Lung (tissue), 12 donors: ENCODE data around the gene GRM5. TPM values are rescaled to one million over a fixed set of nuclear protein-coding genes. Genes with fewer than 3 reads are reported as not detected.
"Not testable (repeated sequence)": the region's sequence is repeated elsewhere in the genome, so short reads cannot be mapped to it uniquely, and the experiment has no call there.

Experiments used
- ATAC-seq: fragments of 200-7000 bp; cut with Tn5 transposase; one replicate; pipeline ENCODE4 v1.9.1; 2020; ENCODE audit warnings: moderate number of reproducible peaks; ENCODE audit not compliant: insufficient read depth, low FRiP score
- DNase-seq, 3 donors: peaks; one replicate each; pipeline ENCODE4 v3.0.0-alpha.2; 2013 to 2017
- H3K27ac ChIP-seq, 2 donors: one replicate each; pipeline ENCODE4 v1.5.1; 2013; ENCODE audit warnings: mild to moderate bottlenecking in 2 of 2, moderate library complexity in 2 of 2, control low read depth in 1 of 2, inconsistent platforms in 1 of 2, low read depth in 1 of 2, low read length in 1 of 2
- H3K27me3 ChIP-seq, 3 donors: one replicate each; pipeline ENCODE4 v1.5.1; 2013; ENCODE audit warnings: low read length in 2 of 3; ENCODE audit not compliant: control insufficient read depth in 3 of 3, insufficient read depth in 3 of 3
- H3K36me3 ChIP-seq, 4 donors: one replicate each; pipeline ENCODE4 v1.5.1; 2013; ENCODE audit warnings: low read length in 4 of 4, mild to moderate bottlenecking in 1 of 4, moderate library complexity in 1 of 4; ENCODE audit not compliant: control insufficient read depth in 4 of 4, insufficient read depth in 4 of 4
- H3K4me1 ChIP-seq, 5 donors: one replicate each; pipeline ENCODE4 v1.5.1; 2013; ENCODE audit warnings: low read length in 5 of 5, mild to moderate bottlenecking in 2 of 5, moderate library complexity in 1 of 5; ENCODE audit not compliant: control insufficient read depth in 5 of 5, insufficient read depth in 5 of 5
- H3K4me3 ChIP-seq: one replicate; pipeline ENCODE4 v1.5.1; 2013; ENCODE audit warnings: mild to moderate bottlenecking, control low read depth, moderate library complexity
- H3K9ac ChIP-seq, 2 donors: one replicate each; pipeline ENCODE4 v1.5.1; 2013; ENCODE audit warnings: low read length in 2 of 2, control low read depth in 1 of 2; ENCODE audit not compliant: insufficient read depth in 1 of 2
- H3K9me3 ChIP-seq, 4 donors: one replicate each; pipeline ENCODE4 v1.5.1; 2013; ENCODE audit warnings: low read length in 3 of 4, mild to moderate bottlenecking in 1 of 4, moderate library complexity in 1 of 4; ENCODE audit not compliant: control insufficient read depth in 4 of 4, insufficient read depth in 3 of 4
- CTCF ChIP-seq: IDR thresholded peaks from 2 replicates; pipeline ENCODE4 v1.5.1; 2012; ENCODE audit warnings: mild to moderate bottlenecking; ENCODE audit errors: control extremely low read depth, extremely low read depth
- WGBS, 2 donors: extraction: QIAGEN DNeasy Blood & Tissue Kit; methylation state at CpG; one replicate each; pipeline ENCODE4 v1.1.7; 2013; 5-methylcytosine and 5-hydroxymethylcytosine counted together
- polyA plus RNA-seq, 2 donors: library from polyadenylated mRNA; stranded (reverse); fragments of 200-250 nt; gene quantifications; one replicate each; pipeline ENCODE4 v1.2.1, GENCODE V29; 2013
- total RNA-seq, 2 donors: library from RNA; depleted of rRNA in 1 of 2; stranded (reverse); fragments of >200 nt in 1 of 2; gene quantifications; one replicate each; pipeline ENCODE4 v1.2.1, GENCODE V29; 2014 to 2021
- donor health status: control.
- donor health status: control.
- donor health status: Bipolar disorder and iron deficiency.
- donor health status: healthy.
- donor health status: DM: yes; HTN: yes; CAD: no.

GRM5 gene
- total and polyA plus RNA-seq, 4 donors, result 0.02 to 1.2 (median 0.35) TPM

DNA sequence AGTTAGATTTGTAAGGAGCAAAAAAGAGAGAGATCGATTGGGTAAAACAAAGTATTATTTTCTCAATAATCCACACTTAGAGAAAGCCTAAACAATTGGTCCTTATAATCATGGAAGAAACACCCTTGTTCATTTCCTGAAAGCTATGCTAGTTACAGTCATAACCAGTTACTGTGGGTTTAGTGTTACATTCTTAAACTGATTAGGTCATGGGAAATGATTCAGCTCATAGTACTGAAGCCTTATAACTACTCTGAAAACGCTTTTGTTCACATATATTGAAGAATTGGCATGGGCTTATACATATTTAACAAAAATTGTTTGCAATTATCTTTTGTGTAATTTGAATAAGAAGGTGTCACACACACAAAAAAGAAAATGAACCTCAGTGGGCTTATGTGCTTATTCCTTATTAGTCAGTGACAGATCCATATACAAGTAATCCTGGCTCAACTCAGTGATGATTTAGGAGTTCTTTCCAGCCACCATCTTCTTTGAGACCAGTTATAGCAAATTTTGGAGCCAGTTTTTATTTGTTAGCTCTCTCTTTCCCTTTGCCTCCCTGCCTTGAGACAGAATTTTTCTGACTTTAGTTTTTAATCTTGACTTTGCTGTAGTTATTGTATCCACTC is 529.8 kb downstream of the GRM5 start:
- H3K9ac ChIP-seq, result no peak overlapping the region
- ATAC-seq (no peak), DNase-seq (peak in 2 of 3 donors; percentile 60 to 72)
- no peak overlapping the region for H3K4me3 ChIP-seq
- H3K27ac ChIP-seq, result no peak overlapping the region
- peaks cover 0 to 1% (median 0%) of the 10 kb centered on the region in 4 donors for H3K9me3 ChIP-seq
- 34 to 39% methylated on average over 2 of the region's 2 CpGs for WGBS, 2 donors
- H3K4me1 ChIP-seq, result peaks cover 0 to 7% (median 0%) of the 10 kb centered on the region in 5 donors
- H3K27me3 ChIP-seq, result no peaks in the 10 kb centered on the region
- no peak for TF ChIP-seq CTCF
- H3K36me3 ChIP-seq, result no peaks in the 10 kb centered on the region

DNA sequence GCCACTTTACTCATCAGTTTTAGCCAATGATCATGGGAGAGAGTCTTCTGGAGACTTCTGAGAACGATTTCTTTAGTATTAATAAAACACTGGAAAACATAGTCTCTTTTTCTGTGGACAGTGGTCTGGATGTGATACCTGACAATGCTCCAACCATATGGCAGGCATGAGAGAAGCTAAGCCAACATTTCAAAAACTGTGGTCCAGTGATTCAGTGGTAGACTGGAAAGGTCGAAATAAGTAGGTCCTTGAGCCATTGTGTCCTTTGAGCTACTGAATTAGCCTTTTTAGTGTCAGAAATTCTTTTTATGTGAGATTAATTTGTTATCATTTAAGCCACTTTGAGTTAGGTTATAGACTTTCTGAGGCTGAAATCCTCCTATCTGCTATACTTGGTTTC is 530.5 kb downstream of the GRM5 start:
- WGBS, 2 donors, result 80 to 93% methylated on average over 2 of the region's 2 CpGs
- no peak overlapping the region for H3K27ac ChIP-seq
- TF ChIP-seq CTCF, result no peak
- no peaks in the 10 kb centered on the region for H3K36me3 ChIP-seq
- H3K4me1 ChIP-seq, result peaks cover 0 to 7% (median 0%) of the 10 kb centered on the region in 5 donors
- DNase-seq (no peak), ATAC-seq (no peak)
- H3K27me3 ChIP-seq, result no peaks in the 10 kb centered on the region
- no peak overlapping the region for H3K9ac ChIP-seq
- no peak overlapping the region for H3K4me3 ChIP-seq
- H3K9me3 ChIP-seq, result peaks cover 0 to 1% (median 0%) of the 10 kb centered on the region in 4 donors

DNA sequence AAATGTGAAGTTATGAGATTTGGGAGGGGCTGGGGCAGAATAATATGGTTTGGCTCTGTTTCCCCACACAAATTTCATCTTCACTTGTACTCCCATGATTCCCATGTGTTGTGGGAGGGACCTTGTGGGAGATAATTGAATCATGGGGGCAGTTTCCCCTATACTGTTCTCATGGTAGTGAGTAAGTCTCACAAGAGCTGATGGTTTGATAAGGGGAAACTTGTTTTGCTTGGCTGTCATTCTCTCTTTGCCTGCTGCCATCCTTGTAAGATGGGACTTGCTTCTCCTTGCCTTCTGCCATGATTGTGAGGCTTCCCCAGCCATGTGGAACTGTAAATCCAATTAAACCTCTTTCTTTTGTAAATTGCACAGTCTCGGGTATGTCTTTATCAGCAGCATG is 531.1 kb downstream of the GRM5 start:
- not testable (repeated sequence) for H3K9me3 ChIP-seq, H3K27me3 ChIP-seq, H3K4me1 ChIP-seq, ATAC-seq, H3K36me3 ChIP-seq, H3K27ac ChIP-seq, H3K9ac ChIP-seq, H3K4me3 ChIP-seq, DNase-seq
- 96 to 98% methylated on average over 1 of the region's 1 CpG for WGBS, 2 donors

- Histone ChIP-seq H3K9me3 (peaks cover 0 to 1% (median 0%) of the 10 kb centered on the region in 4 donors), H3K4me3 (no peak overlapping the region), H3K4me1 (peaks cover 0 to 7% (median 0%) of the 10 kb centered on the region in 5 donors), H3K36me3 (no peaks in the 10 kb centered on the region), H3K27me3 (no peaks in the 10 kb centered on the region), H3K9ac (no peak overlapping the region), H3K27ac (no peak overlapping the region)
- no peak for DNase-seq
- TF ChIP-seq CTCF, result no peak
- no peak for ATAC-seq
- WGBS, 2 donors, result 87 to 97% methylated on average over 5 of the region's 5 CpGs
Observed at GRCh38 chr11:88534185-88534584, 531.6 kb downstream of the GRM5 start.
